GM12874 (cell line): ENCODE results near the gene SAMD4A.
A peak's percentile ranks its signal among the peaks of the same experiment; 100 is the strongest.

ENCODE experiments used
- CTCF ChIP-seq: IDR thresholded peaks from 2 replicates; pipeline ENCODE4 v1.5.1; 2011; ENCODE audit warnings: low read depth, mild to moderate bottlenecking, control low read depth, low read length, moderate library complexity; ENCODE audit not compliant: insufficient read depth

Gene SAMD4A

DNA sequence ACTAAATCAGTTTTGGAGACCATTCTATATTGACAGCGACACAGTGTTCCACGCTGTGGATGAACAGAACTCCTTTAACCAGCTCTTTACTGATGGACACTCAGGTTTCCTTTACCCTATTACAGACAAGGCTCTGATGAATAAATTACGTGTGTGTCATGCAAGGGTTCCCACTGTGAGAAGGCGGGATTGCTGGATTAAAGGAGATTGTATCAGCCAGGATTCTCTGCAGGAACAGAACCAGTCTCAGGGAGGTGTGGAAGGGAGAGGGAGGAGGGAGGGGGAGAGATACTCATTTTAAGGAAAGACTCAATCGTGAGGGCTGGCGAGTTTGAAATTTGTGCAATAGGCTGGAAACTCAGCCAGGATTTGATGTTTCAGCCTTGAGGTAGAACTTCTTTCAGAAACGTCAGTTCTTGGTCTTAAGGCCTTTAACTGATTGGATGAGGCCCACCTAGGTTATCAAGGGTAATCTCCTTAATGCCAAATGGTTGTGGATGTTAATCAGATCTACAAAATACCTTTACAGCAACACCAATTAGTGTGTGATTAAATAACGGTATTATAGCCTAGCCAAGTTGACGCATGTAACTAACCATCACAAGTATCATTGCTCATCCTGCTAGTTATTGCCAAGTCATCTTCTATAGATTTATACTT lies 231.7 kb downstream of the SAMD4A start:
- TF ChIP-seq CTCF, result no peak

GRCh38 chr14:54803396-54803795 lies 236.5 kb downstream of the SAMD4A start:
- TF ChIP-seq CTCF, result no peak

- no peak for TF ChIP-seq CTCF
Measured at GRCh38 chr14:54803926-54804537, 237.1 kb downstream of the SAMD4A start.

DNA sequence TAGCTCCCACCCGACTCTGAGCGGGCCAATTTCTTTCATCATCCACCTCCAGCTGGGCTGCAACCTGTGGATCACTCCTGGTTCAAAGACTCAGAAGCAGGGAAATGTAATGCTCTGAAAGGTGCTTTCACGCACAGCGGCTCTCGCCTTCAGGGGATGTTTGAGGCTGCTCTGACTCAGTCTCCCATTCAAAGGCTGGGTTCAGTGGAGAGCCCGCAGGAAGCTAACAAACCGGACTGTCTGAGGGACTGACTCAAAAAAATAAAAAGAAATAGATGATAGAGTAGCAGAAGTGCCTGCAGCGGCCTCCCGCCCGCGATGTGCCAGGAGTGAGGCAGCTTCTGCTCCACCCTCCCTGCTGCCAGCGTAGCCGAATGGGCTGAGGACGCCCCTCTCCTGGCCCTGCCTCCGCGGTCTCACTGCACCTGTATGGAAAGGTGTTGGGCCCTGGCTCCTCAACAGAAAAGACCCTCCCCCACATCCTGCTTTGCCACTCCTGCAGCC lies 237.7 kb downstream of the SAMD4A start:
- no peak for TF ChIP-seq CTCF

- TF ChIP-seq CTCF, result no peak
Measured at GRCh38 chr14:54805070-54805444, 238.1 kb downstream of the SAMD4A start.

GRCh38 chr14:54805445-54806322 lies 238.8 kb downstream of the SAMD4A start:
- TF ChIP-seq CTCF, result peak; percentile 95

- no peak for TF ChIP-seq CTCF
Measured at GRCh38 chr14:54806616-54807015, 239.7 kb downstream of the SAMD4A start.
